ENCODE data around the gene ZNF827. TPM values are rescaled to one million over a fixed set of nuclear protein-coding genes. Genes with fewer than 3 reads are reported as not detected.

The ZNF827 gene
- total RNA-seq, 4 donors from 2014 or later, result 5.2 to 11.8 (median 7.1) TPM

GRCh38 chr4:145804116-145804515, 134.5 kb downstream of the ZNF827 start:
- peak; percentile 72 for ATAC-seq (ENCODE audit: low FRiP score)
- no peak for DNase-seq (ENCODE audit: low spot score)
- no peak for TF ChIP-seq CTCF (IDR thresholded peaks at IDR 0.05)

- no peak for TF ChIP-seq CTCF (IDR thresholded peaks at IDR 0.05)
- DNase-seq (ENCODE audit: low spot score), result no peak
- no peak for ATAC-seq (ENCODE audit: low FRiP score)
Observed at GRCh38 chr4:145799223-145799622, 139.4 kb downstream of the ZNF827 start.

GRCh38 chr4:145797278-145797677, 141.3 kb downstream of the ZNF827 start:
- TF ChIP-seq CTCF (IDR thresholded peaks at IDR 0.05), result no peak

GRCh38 chr4:145796346-145796745, 142.3 kb downstream of the ZNF827 start:
- TF ChIP-seq CTCF (IDR thresholded peaks at IDR 0.05), result no peak
- DNase-seq (ENCODE audit: low spot score) (no peak), ATAC-seq (ENCODE audit: low FRiP score) (no peak)

More at GRCh38 chr4:145797278-145797677, 141.3 kb downstream of the ZNF827 start:
- no peak for DNase-seq (ENCODE audit: low spot score)
- no peak for ATAC-seq (ENCODE audit: low FRiP score)

- no peak for TF ChIP-seq CTCF (IDR thresholded peaks at IDR 0.05)
- ATAC-seq (ENCODE audit: low FRiP score), result no peak
- no peak for DNase-seq (ENCODE audit: low spot score)
Observed at GRCh38 chr4:145795521-145795920, 143.1 kb downstream of the ZNF827 start.

- DNase-seq (ENCODE audit: low spot score) (no peak), ATAC-seq (ENCODE audit: low FRiP score) (no peak)
- no peak for TF ChIP-seq CTCF (IDR thresholded peaks at IDR 0.05)
Observed at GRCh38 chr4:145792429-145792828, 146.2 kb downstream of the ZNF827 start.

GRCh38 chr4:145791988-145792387, 146.6 kb downstream of the ZNF827 start:
- TF ChIP-seq CTCF (IDR thresholded peaks at IDR 0.05), result no peak
- ATAC-seq (ENCODE audit: low FRiP score) (no peak), DNase-seq (ENCODE audit: low spot score) (no peak)

Measured in omental fat pad (tissue), 4 donors.